ENCODE data around the gene UCHL1.

DNA sequence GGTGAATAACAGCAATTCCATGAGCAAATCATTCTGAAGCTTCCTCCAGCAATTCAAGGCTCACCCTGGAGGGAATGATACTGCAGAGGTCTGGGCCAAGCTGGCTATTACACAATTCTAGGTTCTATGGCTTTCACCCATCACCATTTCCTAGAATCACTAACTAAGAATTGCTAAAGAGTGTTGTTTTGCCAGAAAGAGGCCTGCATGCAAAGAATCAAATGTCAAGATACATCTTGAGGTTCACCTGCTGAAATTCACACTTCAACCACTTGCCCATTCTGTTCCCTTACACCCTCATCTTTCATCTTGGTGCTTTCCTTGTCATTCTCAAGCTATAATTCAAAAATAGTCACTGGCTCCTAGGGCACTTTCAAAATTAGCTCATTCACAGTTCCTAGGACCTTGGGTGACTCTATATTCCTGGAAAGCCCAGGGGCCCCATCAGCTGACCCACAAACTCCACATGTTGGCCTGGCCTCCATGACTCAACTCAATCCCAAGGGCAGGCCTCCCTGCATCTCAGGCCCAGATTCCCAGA lies 49.4 kb upstream of the UCHL1 start:
- TF ChIP-seq POLR2AphosphoS5 (IDR thresholded peaks at IDR 0.05; ENCODE audit: borderline replicate concordance, low read depth, low read length) (no peak), EZH2 (IDR thresholded peaks at IDR 0.05) (no peak)

Measured in SK-N-MC (cell line).